Upper lobe of left lung (tissue), 4 donors: ENCODE measurements around the gene LGALS12.

ENCODE experiments used
- CTCF ChIP-seq, 6 experiments: fragments of 450-650 bp in 4 of 6; fragments of 200-600 bp in 2 of 6; sonication (generic) in 2 of 6; IDR thresholded peaks; one replicate each; pipeline ENCODE4 v1.5.1; 2016 to 2019; ENCODE audit warnings: antibody characterized with exemption in 6 of 6
- EP300 ChIP-seq, 4 donors: sonication (generic); formaldehyde crosslinking; IDR thresholded peaks; one replicate each; pipeline ENCODE4 v1.5.1; 2017; ENCODE audit warnings: antibody characterized with exemption in 4 of 4, control low read depth in 2 of 4
- POLR2A ChIP-seq, 4 donors: fragments of 450-650 bp; IDR thresholded peaks; one replicate each; pipeline ENCODE4 v1.5.1; 2016 to 2017; ENCODE audit warnings: antibody characterized with exemption in 4 of 4, mild to moderate bottlenecking in 2 of 4
- POLR2AphosphoS5 ChIP-seq, 2 donors: sonication (generic); formaldehyde crosslinking; IDR thresholded peaks; one replicate each; pipeline ENCODE4 v1.5.1; 2017; ENCODE audit warnings: antibody characterized with exemption in 2 of 2

- TF ChIP-seq CTCF (IDR thresholded peaks at IDR 0.05) (no peak), POLR2AphosphoS5 (IDR thresholded peaks at IDR 0.05) (peak; percentile 30 to 84), POLR2A (IDR thresholded peaks at IDR 0.05) (peak in 1 of 4 donors; percentile 23), EP300 (IDR thresholded peaks at IDR 0.05) (peak in 3 of 4 donors; percentile 75 to 97 (median 94))
Measured at GRCh38 chr11:63560506-63561180, 54.8 kb downstream of the LGALS12 start.
